Measurements from ENCODE around the gene AKNA.

The AKNA gene

DNA sequence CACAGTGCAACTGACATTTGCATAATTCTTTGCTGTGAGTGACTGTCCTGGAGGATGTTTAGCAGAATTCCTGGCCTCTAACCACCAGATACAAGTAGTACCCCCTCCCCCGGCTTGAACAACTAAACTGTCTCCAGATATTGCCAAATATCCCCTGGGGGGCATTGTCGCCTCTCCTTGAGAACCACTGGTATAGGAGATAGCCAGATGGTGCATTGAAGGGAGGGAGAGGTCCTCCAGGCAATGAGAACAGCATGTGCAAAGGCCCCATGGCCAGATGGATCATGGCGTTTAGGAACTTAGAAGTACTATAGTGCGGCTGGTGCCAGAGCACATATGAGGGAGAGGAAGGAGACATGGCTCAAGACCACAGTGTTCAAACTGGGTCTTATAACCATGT lies 83.8 kb downstream of the AKNA start:
- no peak for DNase-seq (ENCODE audit: low read depth)

DNA sequence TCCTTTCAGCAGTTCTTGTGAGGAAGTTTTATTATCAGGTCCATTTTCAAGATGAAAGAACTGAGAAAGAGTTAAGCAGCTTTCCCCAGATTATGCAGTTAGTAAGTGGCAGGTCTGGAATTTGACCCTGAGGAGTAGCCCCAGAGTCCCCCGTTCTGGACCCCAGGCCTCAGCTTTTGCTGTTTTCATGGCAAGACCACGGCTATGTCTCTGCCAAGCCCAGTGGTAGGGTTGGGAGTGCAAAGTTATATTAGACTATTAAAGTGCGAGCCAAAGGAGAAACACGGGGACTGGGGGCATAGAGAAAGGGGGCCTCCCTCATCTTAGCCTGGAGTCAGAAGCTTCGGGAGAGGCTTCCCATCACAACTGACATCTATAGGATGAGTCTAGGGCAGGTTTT lies 84.2 kb downstream of the AKNA start:
- DNase-seq (ENCODE audit: low read depth) = no peak

DNA sequence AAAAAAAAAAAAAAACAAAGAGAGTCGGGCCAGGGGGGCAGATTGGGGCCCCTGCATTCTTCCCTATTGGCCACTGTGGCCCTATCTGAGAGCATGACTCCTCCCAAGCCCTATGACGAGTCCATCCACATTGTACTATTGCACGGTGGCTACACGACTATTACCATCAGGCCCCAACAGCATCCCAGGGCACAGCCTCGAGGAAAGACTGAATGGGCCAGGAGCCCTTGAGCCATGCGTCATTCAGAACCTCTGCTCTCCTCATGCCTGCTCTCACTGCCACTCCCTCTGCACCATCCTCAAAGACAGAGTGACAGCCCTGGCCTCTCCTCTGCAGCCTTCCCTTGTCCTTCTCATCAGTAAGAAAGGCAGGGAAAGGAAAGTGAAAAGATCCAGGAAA lies 85.1 kb downstream of the AKNA start:
- DNase-seq (ENCODE audit: low read depth) = no peak

DNA sequence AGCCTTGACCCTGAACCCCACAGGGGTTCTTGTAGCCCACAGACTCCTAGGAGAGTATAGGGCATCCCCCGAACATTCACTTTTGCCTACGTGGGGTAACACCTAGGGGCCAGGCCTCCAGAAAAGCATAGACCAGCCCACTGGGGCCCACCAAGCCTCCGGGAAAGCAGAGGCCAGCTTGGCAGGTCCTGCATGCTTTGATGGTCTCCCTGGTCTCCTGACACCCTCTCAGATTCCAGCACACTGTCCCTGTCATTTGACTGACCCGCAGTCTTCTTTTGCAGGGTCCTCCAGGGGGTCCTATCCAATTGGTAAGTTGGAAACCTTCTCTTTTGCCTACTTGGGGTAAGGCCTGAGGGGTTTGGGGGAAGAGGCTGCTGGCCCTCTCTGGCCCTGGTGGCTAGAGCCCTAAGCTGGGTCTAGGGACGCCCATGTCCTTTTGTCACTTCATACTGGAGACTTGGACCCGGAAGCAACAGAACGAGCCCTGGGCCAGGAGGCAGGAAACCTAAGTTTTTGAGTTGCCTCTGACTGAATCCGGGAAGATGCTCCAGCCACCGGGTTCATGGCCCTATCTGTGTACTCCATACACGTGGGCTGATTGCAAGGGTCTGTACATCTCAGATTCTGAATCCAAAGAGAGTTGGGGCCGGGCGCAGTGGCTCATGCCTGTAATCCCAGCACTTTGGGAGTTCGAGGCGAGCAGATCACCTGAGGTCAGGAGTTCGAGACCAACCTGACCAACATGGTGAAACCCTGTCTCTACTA lies 85.8 kb downstream of the AKNA start:
- no peak for DNase-seq (ENCODE audit: low read depth)

DNA sequence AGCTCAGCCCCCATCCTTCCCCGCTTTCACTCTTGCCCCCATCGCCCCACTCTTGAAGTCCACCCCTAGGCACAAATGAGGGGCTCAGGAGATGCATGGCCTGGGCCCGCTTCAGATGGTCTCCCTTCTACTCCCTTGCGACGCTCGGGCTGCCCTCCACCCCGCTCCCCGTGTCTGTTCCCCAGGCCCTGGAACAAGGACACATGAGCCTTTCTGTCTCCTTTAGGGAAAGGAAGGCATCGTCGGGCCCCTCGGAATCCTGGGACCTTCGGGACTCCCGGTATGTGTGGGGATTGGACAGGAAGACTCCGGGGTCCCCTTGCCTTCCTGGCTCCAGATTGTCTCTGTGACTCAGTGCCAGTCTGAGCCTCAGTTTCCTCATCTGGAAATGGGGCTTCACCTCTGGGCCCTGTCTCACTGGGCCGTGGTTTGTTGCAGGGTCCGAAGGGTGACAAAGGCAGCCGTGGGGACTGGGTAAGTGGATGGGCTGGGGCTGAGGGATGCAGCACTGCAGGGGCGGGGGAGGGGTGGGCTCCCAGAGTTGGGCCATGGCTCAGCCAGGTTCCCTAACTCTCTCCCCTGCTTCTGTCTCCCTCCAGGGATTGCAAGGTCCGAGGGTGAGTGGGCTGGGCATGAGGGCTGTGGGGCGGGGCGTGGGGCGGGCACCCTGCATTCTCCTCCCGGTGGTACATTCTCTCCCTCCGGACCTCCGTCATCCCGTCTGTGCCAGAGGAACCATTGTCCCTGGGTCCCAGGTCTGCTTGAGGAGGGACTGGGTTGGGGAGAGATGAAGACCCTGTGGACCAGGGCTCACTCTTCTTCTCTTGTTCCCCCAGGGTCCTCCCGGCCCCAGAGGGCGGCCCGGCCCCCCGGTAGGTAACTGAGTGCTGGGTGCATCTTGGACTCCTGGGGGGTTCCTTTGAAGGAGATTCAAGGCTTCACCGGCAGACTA lies 86.7 kb downstream of the AKNA start:
- DNase-seq (ENCODE audit: low read depth) = no peak

DNA sequence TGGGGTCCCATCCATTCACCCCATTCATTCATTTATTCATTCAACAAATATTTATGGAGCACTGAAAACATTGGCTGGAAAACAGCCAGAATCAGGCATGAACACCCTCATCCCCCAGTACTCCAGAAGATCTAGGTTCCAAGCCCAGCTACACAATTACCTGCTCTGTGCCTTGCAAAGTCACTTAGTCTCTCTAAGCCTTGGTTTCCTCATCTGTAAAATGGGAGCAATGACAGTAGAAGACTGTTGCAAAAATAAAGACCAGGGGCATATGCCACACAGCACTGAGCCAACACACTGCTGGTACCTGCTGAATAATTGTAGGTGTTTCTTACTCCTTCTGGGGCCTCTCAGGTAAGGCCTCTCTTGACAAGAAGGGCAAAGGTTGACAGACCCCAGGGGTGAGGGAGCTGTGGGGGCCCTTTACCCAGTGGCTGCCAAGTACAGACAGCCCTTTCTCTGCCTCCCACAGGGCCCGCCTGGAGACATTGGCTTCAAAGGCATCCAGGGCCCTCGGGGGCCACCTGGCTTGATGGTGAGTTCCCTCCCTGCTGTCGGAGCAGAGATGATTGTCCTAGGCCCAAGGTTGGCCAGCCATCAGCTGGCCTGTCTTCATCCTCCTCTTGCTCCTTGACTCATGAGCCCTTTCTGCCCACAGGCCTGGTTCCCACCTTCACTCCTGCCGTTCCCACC lies 87.5 kb downstream of the AKNA start:
- no peak for DNase-seq (ENCODE audit: low read depth)

DNA sequence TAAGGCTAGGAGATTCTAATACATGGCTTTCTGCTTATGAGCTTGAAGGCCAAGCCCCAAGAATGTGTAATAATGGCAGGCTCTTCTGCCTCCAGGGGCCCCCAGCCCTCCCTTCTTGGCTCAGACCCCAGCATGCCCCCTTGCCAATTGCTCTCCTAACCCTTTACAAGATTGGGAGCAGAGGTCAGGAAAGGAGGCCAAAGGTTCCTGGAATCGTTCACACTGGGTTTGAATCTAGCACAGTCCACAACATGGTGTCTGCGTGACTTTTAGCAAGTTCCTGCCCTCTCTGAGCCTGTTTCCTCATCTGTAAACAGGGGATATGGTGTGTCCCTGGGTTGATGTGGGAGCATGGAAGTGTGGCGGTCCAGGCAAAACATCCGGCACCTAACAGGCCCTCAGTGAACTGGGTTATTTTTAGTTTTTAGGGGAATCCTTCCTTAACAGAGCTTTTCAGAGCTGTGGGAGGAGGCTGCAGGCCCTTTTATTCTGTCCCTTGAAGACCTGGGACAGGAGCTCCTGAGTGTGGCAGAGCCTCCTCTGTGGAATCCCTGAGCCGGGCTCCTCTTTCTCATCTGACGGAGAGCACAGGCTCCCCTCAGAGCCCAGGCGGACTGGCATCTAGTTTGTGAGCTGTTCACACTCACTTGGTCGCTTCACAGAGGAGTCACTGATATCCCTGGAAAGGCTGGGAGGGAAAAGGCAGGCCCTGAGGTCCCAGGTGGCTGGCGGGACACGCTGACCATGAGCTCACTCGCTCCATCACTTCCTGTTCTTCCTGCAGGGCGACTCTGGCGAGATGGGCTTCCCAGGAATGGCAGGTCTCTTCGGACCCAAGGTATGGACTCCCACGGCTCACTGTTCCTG lies 88.3 kb downstream of the AKNA start:
- no peak for DNase-seq (ENCODE audit: low read depth)

DNA sequence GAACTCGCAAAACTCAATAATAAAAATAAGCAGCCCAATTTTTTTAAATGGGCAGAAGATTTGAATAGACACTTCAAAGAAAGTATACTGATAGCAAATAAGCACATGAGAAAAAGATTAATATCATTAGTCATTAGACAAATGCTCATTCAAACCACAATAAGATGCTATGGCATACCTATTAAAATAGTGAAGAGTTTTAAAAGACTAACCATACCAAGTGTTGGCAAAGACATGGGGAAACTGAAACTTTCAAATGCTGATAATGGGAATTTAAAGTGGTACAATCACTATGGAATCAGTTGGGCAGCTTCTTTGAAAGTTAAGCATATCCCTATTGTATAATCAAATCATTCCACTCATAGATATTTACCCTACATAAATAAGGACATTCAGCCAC lies 91.4 kb downstream of the AKNA start:
- no peak for DNase-seq (ENCODE audit: low read depth)

DNA sequence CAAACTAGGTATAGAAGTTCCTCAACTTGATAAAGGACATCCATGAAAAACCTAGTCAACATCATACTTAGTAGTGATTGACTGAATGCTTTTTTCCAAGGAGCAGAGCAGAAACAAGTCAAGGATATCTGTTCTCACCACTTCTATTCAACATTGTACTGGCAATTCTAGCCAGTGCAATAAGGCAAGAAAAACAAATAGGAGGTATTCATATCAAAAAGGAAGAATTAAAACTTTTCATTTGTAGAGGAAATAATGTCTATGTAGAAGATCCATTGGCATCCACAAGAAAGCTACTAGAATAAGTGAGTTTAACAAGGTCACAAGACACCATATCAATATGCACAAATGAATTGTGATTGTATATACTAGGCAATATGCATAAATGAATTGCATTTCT lies 93.1 kb downstream of the AKNA start:
- DNase-seq (ENCODE audit: low read depth) = no peak

DNA sequence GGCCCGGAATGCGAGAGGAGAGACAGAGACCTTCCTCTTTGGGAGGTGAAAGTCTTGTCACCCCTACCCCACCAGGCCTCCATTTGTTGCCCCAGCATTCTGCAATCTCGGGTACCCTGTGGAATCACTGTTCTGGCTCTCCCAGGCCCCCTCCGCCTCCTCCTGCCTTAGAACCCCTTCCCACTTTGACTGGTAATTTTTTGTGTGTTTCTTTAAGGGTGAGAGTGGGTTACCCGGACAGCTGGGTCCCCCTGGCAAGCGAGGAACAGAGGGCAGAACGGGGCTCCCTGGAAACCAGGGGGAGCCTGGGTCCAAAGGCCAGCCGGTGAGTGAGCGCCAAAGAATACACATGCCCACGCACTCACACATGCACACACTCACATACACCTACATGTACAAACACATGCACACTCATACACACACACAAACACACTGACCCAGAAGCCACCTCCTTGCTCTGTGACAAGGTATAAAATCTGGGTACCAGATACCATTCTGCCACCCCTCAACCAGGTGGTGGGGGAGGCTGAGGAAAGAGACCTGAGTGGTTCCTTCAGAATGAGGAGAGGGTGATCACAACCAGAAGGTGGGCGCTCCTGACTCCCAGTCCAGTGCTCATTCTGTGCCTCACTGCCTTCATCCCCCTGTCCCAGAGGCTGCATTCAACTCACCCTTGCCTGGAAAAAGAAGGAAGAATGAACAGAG lies 95.7 kb downstream of the AKNA start:
- no peak for DNase-seq (ENCODE audit: low read depth)

DNA sequence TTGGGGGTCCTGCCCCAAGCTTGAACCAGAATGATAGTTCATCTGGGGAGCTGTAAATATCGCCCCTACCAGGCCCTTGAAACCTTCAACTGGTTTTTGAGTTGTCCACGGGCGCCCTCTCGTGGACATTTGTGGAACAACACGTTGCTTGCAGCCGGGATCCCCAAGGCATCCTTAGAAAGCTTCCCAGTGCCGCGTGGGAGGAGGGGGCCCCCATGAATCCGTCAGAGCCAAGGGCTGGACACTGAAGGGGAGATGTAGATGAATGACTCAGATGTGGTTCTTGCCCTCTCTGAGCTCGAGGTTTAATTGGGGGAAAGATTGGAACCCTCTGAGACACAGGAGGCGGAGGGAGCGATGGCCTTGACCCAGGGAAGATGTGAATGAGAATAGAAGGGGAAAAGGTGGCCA lies 96.7 kb downstream of the AKNA start:
- DNase-seq (ENCODE audit: low read depth) = peak; percentile 50

DNA sequence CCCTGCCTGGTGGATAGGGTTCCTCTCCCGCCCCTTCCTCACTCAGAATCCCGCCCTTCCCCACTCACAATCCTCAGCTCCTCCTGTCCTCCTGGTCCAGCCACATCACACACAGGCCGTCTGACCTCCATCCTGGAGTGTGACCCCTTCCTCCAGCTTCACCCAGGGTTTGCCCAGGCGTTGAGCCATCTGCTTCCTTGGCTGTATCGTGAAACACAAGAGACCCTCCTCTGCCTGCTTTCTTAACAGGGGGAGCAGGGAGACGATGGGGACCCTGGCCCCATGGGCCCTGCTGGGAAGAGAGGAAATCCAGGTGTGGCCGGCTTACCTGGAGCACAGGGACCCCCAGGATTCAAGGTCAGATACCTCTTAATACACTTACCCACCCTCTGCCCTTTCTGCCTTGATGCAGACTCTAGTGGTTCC lies 97.2 kb downstream of the AKNA start:
- no peak for DNase-seq (ENCODE audit: low read depth)

DNA sequence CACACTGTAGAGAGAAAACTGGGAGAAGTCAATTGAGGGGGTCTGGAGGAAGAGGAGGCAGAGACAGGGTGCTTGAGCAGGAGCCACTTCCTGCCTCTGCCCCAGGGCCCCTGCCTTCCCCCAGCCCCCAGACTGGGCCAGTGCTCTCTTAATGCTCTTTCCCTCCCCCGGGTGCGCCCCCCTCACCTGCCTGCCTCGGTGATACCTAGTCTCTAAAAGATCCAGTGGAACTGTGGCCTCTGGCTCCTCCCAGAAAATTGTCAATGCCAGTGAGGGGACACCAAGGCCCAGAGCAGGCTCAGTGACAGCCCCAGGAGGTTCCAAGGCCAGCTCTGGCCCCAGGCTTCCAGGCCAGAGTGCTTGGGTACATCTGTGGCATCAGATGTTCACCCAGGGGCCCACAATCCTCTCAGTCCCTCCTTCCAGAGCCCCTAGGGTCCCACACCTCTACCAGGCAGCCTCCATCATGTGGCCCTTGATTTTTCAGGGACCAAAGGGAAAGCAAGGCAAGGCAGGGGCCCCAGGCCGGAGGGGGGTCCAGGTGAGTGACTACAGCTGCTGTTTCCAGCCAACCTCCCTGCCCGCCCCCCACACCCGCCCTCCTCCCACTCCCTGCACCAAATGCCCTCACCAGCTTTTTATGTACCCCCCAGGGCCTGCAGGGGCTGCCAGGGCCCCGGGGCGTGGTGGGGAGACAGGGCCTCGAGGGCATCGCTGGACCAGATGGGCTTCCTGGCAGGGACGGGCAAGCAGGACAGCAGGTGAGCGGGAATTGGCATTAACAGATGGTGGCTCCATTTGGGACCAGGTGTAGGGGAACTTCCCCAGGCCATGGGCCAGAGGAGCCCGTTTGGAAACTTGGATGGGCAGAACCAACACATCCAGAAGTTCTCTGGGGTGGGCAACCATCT lies 98.0 kb downstream of the AKNA start:
- no peak for DNase-seq (ENCODE audit: low read depth)

DNA sequence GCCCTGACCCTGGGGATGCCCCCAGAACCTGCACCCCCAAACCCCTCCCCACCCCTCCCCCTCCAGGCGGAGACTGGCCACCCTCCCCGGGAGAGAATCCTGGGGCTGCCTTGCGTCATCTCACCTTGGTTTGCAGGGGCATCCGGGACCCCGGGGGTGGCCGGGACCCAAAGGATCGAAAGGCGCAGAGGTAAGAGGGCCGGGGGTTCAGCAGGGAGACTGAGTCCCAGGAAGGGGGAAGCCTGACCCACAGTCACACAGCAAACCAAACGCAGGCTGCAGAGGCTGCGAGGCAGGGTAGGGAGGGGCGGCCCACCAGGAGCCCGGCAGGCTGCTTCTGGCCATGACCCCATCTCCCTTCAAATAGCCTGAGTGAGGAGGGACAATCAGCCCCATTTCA lies 98.7 kb downstream of the AKNA start:
- DNase-seq (ENCODE audit: low read depth) = no peak

DNA sequence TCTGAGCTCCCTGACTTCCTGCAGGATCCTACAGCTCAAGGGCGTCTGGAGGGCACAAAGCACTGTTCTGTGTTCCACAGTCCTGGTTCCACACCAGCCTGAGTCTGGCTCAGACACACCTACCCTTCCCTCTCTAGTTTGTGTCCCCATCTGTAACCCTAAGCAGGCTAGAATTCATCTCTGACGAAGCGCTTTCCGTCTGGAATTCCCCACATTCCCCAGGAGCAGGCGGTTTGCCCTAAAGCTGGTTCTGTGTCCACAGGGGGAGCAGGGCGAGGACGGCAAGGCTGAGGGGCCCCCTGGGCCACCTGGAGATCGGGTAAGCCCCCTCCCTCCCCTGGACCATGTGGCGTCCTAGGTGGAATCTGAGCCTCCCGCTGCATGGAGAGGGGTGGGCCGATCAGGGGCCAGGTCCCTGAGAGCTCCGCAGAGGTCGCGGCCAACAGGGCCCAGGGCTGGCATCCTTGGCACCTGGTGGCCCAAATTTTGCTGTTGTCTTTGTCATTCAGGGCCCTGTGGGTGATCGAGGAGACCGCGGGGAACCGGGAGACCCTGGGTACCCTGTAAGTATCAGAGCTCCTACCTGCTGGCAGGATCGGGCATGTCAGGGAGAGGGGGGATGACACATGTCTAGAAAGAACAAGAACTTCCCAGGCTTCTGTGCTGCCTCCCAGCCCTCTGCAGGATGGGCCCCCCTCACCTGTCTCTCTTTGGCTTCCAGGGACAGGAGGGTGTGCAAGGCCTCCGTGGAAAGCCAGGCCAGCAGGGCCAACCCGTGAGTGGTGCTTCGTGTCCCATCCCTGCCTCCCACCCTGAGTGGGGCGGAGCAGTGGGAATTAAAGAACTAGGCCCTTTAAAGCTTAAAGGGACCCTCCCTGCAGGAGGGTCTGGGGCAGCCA lies 99.3 kb downstream of the AKNA start:
- no peak for DNase-seq (ENCODE audit: low read depth)

DNA sequence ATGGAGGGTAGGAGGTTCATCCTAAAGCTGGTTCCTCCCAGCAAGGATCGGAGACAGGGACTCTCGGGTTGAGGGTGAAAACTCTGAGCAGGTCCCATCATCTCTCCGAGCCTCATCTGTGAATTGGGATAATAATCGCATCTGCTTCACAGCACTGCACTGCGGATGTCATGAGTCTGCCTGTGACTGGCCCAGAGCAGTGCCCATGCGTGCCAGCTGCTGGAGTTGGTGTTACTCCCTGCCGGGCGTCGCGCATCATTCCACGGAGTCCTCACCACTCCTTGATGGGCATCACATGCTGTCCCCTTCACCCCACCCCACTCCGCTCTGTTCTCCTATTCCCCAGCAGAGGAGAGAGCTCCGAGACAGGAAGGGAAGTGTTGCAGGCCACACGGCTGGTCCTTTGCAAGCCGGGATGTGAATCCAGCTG lies 100.0 kb downstream of the AKNA start:
- no peak for DNase-seq (ENCODE audit: low read depth)

DNA sequence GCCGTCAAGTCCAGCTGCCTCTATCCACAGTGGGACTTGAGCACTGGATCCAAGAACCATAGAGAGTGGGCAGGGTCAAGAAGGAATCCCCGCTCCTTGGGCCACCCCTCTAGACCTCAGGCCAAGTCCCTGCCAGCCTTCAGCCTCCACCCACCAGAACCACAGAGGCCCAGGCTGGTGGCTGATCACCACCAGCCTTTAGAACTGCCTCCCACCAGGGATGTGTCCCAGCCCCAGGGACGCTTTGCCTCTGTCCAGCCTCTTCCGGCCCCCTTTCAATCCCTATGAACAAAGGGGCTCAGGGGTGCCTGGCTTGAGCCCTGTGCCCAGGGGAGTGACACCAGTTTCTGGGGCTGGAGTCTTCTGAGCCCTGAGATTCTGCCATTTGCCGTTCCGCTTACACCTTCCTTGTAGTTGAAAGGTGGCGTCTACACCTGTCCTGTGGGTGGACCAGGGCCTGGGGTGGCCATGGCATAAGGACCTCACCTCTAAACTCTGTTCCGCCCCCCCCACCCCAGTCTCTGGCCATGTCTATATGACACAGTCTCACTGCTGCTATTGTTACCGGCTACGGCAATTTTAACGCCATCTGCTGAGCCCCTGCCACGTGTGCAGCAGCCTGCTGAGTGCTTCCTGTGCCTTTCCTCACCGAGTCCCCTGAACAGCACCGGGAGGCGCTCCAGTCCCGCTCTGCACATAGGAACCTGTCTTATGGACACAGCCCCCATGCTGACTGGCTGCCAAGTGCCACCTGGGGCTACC lies 100.6 kb downstream of the AKNA start:
- DNase-seq (ENCODE audit: low read depth) = no peak

DNA sequence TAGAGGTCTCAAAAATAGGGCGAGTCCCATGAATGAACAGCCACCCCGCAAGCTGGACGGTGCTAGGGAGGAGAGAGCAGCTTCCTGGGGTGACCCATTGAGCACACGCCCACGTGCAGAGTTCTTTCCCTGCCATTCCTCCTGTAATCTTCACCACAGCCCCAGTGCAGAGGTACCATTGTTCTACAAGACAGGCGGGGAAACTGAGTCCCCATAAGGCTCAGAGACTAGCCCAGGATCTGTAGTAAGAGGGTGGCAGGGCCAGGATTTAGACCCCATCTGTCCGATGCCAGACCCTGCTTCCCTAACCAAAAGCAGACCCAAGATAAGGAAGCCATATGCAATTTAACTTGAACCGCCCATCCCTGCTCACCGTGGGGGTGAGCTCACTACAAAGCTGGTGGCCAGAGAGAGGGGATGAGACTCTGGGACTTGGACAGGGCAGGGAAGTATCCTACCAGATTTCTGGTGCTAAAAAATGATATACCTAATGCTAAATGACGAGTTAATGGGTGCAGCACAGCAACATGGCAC lies 101.6 kb downstream of the AKNA start:
- DNase-seq (ENCODE audit: low read depth) = no peak

Data from stimulated activated CD8-positive, alpha-beta memory T cell treated with anti-CD3 and anti-CD28 coated beads, Interleukin-4, amount 100 ng/mL, for 24 hours (primary cell).